NCI-H128 (cell line): Measurements from ENCODE around the gene RALGAPA1.
"Not testable (repeated sequence)": the region's sequence is repeated elsewhere in the genome, so short reads cannot be mapped to it uniquely, and the experiment has no call there.

Experiments used
- DNase-seq: peaks from one replicate; lab custom pipeline; 2025; ENCODE audit not compliant: unreplicated experiment; lab: John Stamatoyannopoulos, UW

The RALGAPA1 gene

GRCh38 chr14:35766036-35766699 lies 42.9 kb downstream of the RALGAPA1 start:
- DNase-seq: no peak

DNA sequence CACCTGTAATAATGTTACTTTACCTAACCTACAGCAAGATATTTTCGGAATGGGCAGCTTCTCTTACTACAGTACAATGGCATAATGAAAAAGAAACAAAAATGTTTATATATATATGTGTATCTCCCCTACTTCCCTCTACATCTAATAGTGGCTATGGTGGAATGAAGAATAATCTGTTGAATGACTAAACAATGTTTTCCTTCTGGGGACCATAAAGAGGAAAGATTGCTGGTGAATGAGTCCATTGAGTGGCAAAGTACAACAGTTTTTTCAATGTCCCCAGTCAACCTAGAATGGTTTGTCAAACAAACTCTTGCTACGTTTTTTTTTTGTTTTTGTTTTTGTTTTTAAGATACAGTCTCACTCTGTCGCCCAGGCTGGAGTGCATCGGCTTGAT lies 47.2 kb downstream of the RALGAPA1 start:
- DNase-seq: no peak

DNA sequence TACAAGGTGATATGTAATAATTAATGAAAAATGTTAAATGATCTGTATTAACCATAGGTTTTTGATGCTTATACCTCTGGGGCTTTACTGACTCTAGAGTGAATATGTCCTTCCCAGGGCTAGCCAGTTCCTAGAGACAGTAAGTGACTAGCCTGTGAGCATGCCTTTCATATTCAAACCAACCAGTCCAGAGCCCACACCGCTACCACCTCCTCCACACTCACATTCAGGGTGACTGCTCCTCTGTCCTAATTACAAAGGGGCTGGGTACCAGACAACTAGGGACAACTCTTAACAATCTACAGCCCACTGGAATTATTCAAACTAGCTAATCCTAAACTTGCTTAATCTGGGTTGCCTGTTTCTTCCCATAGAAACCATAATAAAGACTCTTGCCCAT lies 49.0 kb downstream of the RALGAPA1 start:
- no peak for DNase-seq

DNA sequence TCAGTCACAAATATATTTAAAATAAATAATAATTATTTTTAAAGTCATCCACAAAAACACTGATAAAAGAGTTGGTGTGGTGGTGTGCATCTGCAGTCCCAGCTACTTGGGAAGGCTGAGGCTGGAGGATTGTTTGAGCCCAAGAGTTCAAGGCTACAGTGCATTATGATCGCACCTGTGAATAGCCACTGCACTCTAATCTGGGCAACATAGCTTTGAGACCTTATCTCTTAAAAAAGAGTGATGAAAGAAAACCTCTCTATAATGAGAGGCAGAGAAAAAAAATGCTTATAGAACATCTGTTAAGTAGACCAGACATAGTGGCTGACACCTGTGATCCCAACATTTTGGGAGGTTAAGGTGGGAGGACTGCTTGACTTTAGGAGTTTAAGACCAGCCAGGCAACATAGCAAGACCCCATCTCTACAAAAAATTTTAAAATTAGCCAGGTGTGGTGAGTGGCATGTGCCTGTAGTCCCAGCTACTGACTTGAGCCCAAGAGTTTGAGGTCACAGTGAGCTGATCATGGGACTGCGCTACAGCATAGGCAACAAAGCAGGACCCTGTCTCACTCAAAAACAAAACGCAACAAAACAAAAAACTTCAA lies 50.5 kb downstream of the RALGAPA1 start:
- DNase-seq: no peak

GRCh38 chr14:35754671-35755070 lies 54.4 kb downstream of the RALGAPA1 start:
- DNase-seq: no peak

GRCh38 chr14:35752380-35752779 lies 56.7 kb downstream of the RALGAPA1 start:
- no peak for DNase-seq

DNA sequence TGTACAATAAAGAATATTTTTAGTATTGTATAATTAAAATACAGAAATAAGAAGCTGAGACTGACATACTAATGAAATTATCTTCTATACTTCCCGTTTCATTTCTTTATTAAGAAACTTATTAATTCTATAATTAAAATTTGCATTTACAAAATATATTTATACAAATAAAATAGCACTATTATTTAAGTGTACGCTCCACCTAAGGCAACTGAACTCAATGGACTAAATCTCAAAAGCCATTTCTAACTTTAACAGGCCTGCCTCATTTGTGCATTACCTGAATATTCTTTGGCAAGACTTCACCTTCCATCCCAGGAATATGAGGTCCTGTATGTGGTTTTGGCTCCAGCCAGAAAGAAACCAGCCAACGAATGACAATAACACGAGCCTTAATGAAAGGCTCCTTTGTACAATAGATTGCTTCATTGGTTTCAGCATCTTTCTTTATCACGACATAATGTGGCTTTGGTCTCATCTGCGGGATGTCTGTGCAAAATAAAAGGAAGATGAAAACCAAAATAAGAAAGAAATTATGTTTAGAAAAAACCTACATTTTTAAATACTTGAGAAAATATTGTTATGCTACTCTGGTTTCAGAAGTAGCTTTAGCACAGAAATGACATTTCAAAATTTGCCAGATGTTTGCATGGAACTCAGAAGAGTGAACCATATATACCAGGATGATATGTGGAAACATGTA lies 58.7 kb downstream of the RALGAPA1 start:
- no peak for DNase-seq

DNA sequence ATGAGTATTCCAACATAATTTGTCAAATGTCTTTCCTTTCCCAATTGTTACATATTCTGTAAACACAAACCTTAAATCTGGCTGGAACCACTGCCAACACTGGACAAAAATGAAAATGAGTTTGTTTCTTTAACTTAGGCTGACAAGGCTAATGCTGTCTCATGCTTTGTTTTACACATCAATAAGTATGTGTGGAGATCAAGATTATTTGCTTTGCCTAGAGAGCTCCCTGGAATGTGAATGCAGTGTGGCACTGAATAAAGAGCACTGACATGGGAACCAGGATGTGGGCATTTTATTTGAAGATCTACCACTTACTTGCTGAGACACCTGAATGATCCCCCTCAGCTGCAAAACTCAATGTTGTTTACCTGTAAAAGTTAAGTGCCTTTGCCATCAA lies 61.7 kb downstream of the RALGAPA1 start:
- no peak for DNase-seq

DNA sequence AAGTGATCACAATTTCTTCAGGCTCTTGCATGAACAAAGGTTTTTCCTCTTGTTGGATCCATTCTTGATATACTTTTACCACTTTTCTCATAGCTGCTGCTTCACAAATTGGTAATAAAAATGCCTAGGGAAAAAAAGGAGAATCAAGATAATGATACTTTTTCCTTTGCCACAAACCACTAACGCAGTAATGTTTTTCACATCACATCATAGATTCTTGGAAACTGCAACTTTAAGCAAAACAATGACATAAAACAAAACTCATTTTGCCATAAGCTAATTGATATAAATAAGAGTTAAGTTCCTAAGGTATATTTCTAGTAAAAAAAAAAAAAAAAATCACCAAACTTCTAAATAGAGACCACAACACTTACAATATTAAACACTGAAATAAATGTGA lies 66.7 kb downstream of the RALGAPA1 start:
- DNase-seq: no peak

DNA sequence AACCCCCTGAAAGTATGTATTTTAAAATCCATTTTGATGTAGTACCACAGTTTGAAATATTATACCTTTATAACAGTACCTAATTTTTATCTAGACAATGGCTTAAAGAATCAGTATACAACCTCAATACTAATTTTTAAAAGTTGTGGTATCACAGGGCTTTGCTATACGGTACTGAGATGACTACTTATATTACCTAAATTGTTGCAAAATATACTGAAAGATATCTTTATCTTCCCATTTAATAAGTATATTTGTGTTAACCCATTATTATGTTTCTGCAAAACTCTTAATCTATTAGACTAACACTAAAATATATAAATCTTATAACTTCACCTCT lies 67.1 kb downstream of the RALGAPA1 start:
- no peak for DNase-seq

GRCh38 chr14:35741345-35742031 lies 67.6 kb downstream of the RALGAPA1 start:
- DNase-seq: no peak

DNA sequence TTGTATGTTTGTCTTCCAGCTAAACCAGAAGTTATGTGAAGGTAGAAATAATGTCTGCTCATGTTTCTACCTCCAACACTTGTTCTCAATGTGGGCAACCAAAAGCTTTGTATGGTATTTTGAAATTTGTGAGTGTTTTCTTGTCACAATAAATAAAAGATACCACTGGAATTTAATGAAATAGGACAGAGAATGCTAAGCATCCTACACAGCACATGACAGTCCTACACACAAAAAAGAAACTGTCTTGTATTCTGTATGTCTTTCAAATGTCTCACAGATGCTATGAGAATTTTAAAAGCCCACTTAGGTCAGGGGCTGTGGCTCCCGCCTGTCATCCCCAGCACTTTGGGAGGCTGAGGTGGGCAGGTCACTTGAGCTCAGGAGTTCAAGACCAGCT lies 68.9 kb downstream of the RALGAPA1 start:
- DNase-seq: no peak

- not testable (repeated sequence) for DNase-seq
Observed at GRCh38 chr14:35735163-35735562, 73.9 kb downstream of the RALGAPA1 start.

DNA sequence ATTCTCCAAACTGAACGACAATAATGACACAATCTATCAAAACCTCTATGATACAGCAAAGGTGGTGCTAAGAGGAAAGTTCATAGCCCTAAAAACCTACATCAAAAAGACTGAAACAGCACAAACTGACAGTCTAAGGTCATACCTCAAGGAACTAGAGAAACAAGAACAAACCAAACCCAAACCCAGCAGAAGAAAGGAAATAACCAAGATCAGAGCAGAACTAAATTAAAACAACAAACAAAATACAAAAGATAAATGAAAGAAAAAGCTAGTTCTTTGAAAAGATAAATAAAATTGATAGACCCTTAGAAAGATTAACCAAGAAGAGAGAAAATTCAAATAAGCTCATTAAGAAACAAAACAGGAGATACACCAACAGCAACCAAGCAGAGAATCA lies 75.6 kb downstream of the RALGAPA1 start:
- DNase-seq: not testable (repeated sequence)

DNA sequence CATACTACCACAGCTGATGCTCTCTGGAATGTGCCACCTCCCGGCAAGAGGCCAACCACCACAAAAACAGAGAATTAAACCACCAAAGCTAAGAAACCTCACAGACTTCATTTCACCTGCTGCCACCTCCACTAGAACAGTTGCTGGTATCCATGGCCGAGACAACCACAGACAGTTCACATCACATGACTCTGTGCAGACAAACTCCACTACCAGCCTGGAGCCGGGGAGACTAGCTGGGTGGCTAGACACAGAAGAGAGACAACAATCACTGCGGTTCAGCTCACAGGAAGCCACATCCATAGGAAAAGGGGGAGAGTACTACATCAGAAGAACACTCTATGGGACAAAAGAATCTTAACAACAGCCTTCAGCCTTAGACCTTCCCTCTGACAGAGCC lies 78.2 kb downstream of the RALGAPA1 start:
- no peak for DNase-seq

- no peak for DNase-seq
Observed at GRCh38 chr14:35727764-35728163, 81.3 kb downstream of the RALGAPA1 start.

GRCh38 chr14:35725930-35726329 lies 83.2 kb downstream of the RALGAPA1 start:
- no peak for DNase-seq

DNA sequence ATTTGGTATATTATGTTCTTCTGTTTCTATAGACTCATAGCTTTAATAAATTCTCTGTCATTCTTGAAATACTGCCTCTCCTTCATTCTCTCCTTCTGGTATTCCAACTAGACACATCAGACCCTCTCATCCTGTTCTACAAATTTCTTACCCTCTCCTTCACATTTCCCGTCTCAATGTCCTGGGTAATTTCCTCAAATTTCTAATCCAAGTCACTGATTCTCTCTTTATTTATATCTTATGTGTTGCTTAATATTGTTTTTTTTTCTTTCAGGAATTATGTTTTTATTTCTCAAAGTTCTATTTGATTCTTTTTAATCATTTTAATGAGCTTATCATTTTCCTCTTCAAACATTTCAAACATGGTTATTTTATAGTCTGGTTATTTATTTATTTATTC lies 94.0 kb downstream of the RALGAPA1 start:
- DNase-seq: no peak

DNA sequence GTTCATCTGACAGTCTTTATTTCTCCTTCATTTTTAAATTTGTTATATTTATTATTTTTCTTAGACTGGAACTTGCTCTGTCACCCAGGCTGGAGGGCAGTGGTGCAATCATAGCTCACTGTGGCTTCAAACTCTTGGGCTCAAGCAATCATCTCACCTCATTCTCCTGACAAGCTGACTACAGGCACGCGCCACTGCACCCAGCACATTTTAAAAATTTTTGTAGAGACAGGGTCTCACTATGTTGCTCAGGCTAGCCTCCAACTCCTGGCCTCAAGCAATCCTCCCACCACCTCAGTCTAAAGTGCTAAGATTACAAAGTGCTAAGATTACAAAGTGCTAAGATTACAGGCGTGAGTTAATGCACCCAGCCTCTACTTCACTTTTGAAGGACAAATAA lies 96.6 kb downstream of the RALGAPA1 start:
- no peak for DNase-seq

DNA sequence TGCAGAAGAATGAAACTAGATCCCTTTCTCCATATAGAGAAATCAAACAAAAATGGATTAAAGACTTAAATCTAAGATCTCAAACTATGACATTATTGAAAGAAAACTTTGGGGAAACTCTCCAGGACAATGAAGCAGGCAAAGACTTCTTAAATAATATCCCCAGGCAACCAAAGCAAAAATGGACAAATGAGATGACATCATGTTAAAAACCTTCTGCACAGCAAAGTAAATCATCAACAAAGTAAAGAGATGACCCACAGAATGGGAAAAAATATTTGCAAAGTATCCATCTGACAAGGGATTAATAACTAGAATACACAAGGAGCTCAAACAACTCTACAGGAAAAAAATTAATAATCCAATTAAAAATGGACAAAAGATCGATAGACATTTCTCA lies 101.0 kb downstream of the RALGAPA1 start:
- DNase-seq: no peak

GRCh38 chr14:35705636-35706035 lies 103.5 kb downstream of the RALGAPA1 start:
- DNase-seq: no peak
